LoVo (cell line): ENCODE measurements around the gene HDGF.
A peak's percentile ranks its signal among the peaks of the same experiment; 100 is the strongest.

ENCODE experiments used
- DNase-seq: peaks from one replicate; pipeline ENCODE4 v3.0.0-alpha.2; 2016; ENCODE audit warnings: low spot score

HDGF gene

DNA sequence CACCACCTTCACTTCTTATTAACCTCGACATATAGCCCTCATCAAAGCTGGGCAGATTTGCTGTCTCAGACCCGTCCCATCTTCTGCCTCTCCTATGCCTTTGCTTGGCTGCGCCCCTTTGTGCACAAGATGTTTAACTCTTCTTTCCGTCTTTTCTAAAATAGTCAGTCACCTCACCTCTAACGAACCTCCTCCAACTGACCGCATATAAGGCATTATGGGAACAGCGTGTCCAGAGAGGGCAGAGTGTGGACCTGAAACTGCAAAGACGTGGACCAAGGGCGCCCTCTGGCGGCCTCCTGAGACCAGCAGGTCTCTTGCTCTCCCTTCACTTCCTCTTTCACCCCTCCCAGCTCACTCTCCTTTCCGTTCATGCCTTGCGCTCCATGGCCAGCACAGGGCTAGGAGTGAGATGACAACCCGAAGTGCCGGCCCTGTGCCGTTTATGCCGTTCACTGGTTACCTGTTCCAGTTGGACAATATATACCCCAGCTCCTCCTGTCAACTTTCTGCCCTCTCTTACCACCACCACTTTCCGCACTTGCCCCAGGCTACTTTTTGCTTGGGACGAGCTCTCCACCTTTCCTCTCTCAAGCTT is 25.7 kb downstream of the HDGF start:
- peak; percentile 89 for DNase-seq

DNA sequence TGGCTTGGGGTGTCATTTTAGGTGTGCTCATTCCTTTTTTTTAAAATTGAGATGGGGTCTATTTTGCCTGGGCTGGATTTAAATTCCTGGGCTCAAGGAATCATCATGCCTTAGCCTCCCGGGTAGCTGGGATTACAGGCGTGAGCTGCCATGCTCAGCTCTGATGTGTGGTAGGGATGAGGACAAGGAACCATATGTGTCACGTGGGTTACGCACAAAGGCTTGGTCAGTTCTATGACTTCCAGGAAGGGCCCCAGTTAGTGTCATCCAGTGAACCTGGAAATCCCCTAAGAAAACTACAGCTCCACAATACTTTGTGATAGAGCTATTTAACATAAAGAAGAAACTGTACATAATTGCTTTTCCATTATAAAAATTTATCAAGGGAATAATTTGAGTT is 29.9 kb downstream of the HDGF start:
- no peak for DNase-seq

DNA sequence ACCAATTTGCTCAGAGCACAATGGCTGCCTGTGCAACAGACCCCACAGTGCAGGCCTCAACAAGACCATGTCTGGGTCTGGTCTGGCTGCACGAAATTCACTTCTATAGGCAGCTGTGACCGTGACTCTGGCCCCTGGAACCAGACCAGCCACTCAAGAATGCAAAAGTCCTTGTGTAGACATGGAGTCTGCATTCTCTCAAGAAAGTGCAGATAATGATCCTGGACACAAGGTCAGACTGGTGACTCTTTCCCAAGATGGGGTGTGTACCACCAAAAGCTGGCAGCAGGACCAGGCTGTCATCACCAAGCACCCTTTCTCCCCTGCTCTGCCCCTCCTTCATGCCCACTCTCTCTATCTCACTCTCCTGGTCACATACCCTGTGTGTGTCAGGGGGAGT is 30.3 kb downstream of the HDGF start:
- no peak for DNase-seq

DNA sequence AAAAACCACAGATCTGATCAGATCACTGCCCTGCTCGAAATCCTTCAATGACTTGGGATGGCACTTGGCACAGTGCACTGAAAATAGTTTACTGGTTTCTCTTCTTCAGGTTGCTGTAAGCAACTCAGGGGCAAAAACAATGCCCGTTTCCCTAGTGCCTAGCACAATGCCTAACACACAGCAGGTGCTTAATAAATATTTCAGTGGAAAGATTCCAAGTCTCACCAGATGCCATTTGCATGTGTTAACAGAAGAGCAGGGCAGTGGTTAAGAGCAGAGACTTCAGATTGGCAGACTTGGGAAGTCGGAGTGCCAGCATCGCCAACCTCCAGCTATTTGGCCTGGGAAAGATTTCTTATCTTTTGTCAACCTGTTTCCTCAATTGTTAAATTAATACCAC is 34.1 kb downstream of the HDGF start:
- no peak for DNase-seq

DNA sequence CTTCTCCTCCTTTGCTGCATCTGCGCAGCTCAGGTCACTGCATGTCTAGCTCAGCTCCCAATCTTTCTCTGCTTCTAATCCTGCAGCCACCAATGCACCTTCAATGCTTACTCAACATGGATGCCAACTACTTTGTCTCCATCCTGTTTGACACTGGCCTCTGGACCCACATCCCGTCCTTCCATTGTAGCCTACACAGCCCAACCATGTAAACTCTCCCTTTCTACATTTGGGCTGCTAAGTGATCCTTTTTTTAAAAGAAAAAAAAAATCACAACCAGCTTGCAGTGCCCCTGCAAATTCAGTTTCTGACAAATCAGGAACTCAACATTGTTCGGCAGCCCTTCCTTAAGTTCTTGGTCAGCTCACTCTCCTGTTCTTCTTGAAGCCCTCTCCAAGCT is 36.6 kb downstream of the HDGF start:
- DNase-seq, result no peak

DNA sequence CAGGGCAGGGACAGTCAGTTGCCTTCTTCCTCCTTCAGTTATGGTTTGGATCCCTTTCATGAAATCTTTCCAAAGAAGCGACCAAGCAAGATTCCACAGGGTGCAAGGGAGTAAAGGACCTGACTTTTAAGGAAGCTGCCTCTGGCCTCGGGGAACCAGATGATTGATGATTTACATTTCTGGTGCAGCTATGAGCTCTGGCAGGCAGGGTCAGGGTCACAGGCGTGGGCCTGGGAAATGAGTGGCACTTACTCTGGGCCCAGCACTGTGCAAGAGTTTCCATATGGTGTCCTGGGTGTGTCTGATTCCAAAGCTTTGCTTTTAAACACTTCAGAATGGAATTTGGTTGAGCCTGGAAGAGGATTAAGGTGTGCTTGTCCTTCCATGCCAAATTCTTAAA is 38.8 kb downstream of the HDGF start:
- DNase-seq, result no peak

DNA sequence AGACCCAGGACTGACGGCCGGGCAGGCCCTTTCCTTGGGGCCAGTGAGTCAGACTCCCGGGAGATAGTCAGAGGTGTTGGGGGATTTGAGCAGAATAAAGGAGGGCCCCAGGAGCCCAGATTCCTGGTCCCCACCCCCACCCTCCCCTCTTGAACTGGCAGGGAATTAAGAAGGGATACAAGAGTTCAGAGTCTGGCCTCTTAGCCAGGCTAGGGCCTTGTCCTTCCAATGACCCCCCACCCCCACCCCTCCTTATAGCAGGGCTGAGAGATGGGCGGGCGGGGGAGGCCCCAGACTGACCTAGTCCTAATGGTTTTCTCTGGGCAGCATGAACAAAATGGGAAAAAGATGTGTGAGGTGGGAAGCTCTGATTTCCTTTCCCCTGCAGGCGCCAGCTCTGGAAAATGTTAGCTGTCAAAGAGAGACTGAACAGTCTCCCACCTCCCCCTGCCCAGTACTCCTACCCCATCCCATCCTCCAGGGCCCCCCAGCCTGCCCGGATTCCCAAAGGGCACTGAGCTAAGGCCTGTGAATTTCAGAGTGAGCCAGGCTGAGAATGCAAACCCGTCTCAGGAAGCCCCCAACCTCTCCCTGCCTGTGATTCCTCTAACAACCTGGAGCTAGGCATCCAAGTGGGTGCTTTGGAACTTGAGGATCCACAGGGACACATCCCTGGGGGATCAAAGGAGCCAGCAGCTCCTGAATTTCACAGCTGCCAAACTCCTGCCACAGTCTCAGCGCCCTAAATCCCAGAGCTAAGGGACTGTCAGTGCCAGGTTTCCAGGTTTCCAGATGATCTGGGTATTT is 40.3 kb downstream of the HDGF start:
- DNase-seq, result no peak

DNA sequence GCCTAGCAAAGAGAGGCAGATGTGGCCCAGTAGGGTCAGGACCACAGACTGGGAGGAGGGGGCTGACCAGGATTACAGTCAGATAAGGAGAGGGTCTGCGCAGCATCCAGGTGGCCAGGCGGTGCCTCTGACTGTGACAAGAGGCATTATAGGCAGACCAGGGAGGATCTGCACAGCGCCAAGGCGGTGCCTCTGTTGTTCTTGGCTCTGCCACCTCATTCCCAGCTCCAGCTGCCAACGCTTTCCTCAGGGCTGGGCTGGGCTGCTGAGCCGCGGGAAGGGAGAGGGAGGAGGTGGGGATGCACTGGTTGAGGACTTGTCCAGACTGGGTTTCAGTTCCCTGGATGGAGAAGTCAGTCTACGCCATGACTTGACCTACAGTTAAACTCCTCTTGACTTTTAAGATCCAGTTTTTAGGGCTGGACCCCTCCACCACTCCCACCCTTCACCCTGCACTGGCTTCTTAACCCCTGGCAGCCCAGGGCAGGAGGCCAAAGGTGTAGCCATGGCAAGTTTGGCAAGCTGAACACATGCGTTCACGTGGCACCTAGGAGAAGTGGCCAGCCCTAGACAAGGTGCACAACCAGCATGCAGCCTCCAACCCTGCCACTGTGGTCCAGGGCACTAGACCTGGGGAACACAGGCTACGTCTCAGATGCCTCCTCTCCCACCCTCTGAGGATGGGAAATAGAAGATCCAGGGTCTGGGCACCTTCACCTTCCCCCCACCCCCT is 41.6 kb downstream of the HDGF start:
- peak; percentile 25 for DNase-seq

DNA sequence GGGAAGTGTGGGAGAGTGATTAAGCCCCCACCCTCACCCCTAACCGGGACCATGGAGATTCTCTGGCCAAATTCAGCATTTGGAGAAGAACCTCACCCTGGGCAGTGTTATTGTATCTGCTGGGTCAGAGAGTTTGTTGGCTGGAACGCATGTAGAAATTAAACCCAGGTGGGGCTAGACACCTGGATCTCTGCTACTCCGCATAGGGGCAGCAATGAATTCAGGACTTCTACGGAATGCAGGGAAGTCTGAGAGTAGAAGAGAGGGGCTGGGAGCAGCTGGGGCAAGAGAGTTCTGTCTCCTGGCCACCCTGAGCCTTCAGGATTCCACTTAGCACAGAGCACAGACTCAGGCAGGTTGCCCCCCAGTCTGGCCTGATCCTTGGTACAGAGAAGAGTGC is 42.4 kb downstream of the HDGF start:
- no peak for DNase-seq

DNA sequence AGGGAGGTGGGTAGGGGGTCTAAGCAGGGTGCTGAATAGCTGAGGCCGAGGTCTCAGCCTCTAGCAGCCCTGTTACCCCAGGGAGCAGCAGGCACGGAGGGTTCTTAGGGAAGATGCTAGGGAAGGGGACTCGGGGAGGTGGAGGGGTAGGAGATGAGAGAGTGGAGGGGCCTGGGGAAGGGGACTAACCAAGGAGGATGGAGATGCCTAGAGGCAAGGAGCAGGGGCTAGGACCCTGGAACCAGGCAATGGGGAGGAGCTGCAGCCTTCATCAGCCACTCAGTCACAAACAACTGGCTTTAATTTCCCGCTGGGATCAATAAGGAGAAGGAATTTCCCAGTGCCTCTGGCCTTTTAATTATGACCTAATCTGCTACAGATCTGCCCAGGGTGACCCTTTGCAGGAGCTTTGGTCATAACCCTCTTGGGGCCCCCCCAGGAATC is 43.2 kb downstream of the HDGF start:
- no peak for DNase-seq

DNA sequence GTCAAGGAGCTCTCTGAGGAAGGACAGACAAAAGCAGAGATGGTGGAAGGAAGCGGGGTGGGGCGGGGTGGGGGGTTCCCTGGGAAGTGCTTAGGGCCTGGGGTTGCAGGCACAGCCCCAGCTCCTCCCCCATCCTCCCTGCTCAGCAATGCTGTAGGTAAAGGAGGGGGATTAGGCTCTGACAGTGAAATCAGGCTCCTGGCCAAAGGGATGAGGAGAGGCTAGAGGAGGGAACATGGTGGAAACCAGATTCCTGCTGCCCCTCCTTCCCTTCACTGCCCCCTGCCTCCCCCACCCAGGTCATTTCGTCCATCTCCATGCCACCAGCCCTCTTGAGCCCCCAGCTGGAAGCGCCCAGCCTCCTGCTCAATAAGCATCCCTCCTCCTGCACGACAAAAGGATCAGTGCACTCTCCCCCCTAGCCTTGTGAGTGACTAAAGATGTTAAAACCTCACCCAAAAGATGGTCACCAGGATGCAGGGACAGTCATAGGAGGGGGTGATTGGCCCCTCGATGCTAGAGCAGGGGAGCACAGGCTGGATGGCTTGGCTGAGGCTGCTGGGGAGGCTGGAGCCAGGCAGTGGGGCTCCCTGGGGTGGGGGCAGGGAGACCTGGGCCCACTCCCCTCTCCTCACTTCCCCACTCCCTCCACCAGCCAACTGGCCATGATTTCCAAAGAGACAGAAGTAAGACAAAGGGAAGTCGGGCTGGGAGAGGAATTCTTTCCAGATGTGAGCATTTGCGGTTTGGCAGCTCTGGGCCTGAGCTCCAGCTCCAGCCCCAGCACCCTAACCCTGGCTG is 43.9 kb downstream of the HDGF start:
- no peak for DNase-seq

DNA sequence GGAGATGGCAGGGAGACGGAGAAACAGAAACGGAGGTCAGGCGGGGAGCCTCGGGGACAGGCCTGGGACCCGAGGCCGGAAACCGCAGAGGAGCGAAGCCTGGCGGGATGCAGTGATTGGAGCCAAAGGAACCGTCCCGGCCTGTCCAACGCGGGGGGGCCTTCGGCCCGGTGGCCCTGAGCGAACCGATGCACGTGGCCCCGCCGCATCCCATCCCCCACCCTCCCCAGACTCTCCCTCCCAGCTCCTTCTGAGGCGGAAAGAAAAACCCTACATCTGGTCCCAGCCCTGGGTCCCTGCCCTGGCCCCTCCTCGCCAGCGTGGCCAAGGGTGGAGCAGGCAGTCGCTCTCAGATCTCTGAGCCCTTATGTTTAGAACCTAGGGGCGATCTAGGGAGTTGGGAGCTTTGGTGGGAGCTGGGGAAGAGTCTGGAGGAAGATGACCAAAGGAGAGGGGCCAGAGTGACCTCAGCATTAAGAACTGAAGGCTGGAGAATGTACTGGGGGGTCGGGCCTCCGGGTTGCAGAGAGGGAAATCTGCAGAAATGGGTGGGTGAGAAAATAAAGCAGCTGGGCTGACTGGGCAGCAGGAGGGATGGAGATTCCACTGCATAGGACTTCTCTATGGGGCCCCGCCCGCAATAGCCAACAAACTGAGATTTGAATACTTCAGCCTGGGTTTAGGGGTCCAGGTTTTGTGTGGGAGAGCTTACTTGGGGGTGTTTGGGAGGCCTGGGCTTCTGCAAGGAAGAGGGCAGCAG is 44.6 kb downstream of the HDGF start:
- DNase-seq, result no peak

DNA sequence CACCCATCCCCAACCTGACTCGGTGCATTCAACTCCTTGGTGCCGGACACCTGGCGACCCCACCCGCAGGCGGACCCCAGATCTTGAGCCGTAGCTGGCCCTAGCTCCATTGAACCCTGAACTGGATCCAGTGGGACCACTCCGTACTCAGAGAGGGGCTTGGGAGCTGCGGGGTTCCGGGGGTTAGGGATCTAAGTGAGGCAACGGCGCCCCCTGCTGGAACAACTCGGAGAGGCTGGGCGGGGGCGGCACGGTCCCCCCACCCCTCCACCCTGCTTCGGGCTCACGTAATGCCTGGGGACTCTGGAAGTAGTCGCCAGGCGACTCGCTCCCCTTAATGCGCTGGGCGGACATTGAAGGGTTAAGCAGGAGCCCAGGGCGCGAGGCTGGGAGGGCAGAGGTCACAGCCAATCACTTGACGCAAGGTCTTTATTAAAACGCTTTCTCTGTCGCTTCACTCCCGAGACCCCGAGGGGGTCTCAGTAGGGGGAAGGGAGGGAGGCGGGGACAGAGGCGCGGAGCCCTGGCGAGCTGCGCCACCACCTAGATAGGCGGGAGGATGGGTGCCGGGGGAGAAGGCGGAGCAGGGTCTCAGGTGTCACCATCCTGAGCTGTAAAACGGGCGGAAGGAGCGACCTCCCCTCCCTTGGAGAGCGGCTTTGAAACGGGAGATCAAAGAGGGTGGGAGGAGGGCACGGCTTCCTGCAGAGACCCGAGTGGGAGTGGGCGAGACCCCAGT is 45.4 kb downstream of the HDGF start:
- DNase-seq, result no peak

DNA sequence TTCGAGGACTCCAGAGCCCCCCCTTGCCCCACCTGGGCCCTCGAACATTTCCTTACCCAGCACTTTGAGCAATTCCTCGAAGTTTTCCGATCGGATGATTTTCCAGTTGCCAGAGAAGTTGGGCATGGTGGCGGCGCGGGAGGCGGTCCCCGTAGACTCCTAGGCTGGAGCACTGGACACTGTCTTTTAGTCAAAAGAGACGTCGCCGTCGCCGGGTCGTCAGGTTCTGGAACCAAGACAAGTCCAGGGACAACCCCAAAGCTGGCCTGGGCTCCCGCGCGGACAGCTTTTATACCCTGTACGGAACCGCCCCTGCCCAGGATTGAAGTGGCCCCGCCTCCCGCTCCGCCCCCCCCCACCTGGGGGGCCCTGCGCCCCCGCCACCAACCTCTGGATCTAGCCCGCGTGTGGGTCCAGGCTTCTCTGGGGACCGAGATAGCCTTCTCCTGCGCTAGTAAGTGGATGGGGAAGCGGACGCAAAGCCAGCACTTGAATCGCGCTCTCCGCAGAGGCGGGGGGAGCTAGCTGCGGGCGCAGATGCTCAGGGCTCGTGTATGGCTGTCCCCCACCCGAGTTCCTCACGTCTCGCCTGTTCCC is 46.1 kb downstream of the HDGF start, which contains the start of gene CRABP2:
TSS of gene CRABP2 (minus strand) at position 263 of the 597 bp plus-strand sequence. CDS start at position 126, 137 bp downstream.
- DNase-seq, result no peak

DNA sequence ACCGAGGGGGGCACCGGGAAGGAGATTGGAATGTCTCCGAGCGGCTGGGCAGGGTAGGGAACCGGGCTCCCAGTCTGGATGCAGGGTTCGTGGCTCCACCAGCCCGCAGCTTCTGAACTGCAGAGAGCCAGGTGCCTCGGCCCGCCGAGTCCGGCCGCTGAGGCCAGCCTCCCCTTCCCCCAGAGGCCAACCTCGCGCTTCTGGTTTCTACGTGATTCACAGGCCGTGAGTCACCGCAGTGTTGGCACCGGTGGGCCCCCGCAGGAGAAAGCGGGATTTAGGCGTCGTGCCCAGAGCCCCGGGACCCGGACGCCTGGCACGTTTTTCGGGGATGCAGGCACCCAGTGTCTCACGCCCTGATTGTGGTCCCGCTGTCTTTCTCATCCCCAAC is 46.5 kb downstream of the HDGF start:
- DNase-seq, result no peak

DNA sequence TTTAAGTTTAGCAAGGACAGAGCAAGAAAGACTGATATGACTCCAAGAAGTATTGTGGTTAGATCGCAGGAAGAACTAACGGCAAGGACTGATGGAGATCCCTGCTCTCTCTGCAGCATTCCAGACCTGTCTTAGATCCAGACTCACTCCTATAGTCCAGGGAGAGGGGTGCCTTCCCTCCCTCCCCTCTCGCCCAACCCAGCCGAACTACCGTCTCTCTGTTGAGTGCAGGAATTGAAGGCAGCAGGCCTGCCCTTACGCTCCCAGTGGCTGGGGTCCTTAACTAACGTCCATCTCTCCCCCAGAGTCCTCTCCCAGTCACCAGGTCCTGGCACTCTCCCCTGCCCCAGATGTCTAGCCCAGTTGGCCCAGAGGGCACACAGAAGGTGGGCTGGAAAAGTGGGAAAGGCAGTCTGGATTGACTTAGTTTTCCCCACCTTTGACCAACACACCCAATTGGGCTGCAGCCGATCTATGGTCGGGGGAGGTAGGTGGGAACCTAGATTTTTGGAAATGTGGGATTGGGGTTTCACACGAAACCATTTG is 47.2 kb downstream of the HDGF start:
- DNase-seq, result no peak

DNA sequence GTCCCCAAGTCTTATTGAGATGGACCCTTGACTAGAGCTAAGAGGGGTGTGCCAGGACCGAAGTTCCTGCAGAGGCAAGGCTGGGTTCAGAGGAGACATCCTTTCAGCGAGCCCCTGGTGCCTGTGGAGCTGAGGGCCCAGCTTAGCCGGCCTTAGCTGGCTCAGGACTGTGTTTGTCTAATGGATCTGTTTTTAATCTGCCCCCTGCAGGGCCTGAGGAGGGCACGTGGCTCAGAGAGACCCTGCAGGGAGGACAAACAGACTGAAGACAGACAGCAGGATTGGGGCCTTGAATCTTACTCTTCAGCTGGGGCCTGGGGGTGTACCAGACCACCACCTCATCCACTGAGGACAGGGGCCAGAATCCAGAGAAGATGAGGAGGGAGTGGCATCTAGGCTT is 47.7 kb downstream of the HDGF start:
- DNase-seq, result no peak

DNA sequence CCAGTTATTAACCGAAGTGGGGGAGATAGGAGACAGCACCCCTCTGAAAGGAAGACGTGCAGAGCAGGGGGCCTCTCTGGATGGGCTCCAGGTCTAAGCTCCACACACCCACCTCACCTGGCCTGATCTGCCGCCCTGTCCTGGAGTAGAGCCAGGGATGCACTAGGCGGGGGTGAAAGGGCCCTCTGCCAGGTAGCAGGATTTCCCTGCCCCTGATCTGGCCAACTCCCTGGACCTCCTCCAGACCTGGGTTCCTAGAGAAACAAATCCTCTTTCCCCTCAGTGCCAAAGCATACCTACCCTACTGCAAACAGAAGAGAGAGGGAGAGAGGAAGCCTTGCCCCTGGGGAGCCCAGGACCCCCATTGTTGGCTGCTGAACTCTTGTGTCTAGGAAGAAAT is 48.1 kb downstream of the HDGF start:
- DNase-seq, result no peak

DNA sequence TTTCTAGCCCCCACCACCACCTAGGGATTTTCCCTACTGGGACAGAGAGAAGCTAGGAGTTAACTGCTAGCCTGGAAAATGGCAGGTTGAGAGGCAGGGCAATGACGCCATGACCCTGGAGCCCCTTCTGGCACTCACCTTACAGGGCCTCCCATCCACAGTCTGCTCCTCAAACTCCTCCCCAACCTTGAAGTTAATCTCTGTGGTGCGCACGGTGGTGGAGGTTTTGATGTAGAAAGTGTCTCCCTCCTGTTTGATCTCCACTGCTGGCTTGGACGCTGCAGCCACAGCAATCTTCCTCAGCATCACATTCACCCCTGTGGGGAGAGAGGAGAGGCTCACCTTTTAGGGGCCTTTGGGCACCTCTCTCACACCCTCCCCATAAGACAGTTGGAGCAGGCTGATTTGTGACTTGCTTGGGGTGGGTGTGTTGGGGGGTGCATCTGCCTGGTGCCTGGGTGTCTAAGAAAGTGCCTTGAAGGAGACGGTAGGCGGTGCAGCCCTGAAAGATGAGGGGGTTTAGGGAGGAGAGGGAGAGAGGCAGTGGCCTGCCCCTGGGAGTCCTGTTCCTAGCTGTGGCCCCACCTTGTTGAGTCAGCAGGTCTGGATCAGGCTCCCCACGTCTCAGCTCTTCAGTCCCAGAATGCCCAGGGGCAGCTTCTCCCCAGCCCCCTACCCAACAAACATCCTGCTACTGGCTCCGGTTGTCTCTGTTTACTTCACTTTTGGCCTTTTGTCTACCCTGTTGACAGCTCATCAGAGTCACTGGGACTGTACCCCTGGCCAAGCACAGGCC is 50.5 kb downstream of the HDGF start:
- no peak for DNase-seq
